OCI-LY7 (cell line): Measurements from ENCODE around the gene ATF2. TPM values are rescaled to one million over a fixed set of nuclear protein-coding genes. Genes with fewer than 3 reads are reported as not detected.

Experiments used
- BruUV-seq: library from RNA; stranded (reverse); fragments of 400-500 nt; replicated peaks from 2 replicates; lab custom pipeline; 2021; lab: Mats Ljungman, UMichigan
- CTCF ChIA-PET: fragments of 300-600 bp; sonication (Branson Sonifier 250); formaldehyde crosslinking; loops from one replicate; lab custom pipeline; 2022; ENCODE audit warnings: antibody characterized with exemption; ENCODE audit not compliant: unreplicated experiment; lab: Charles Lee
- POLR2A ChIA-PET: fragments of 300-600 bp; sonication (Branson Sonifier 250); formaldehyde crosslinking; loops from one replicate; lab custom pipeline; 2022; ENCODE audit warnings: antibody characterized with exemption; lab: Charles Lee
- DNase-seq: peaks from one replicate; pipeline ENCODE4 v3.0.0-alpha.2; 2015; ENCODE audit warnings: low spot score
- H2AFZ ChIP-seq: fragments of 200-600 bp; sonication (generic), shearing (Covaris generic); 2 replicates; pipeline ENCODE4 v1.6.1; 2014; ENCODE audit warnings: mild to moderate bottlenecking, antibody characterized with exemption, low read length, moderate library complexity
- H3K27ac ChIP-seq: fragments of 200-600 bp; sonication (generic); 2 replicates; pipeline ENCODE4 v1.5.1; 2014; ENCODE audit warnings: mixed run types, low read depth, mild to moderate bottlenecking, moderate library complexity, low read length, inconsistent platforms; ENCODE audit not compliant: poor library complexity, severe bottlenecking
- H3K36me3 ChIP-seq: fragments of 200-600 bp; sonication (generic); 2 replicates; pipeline ENCODE4 v1.6.1; 2014; ENCODE audit warnings: mild to moderate bottlenecking, antibody characterized with exemption, low read length, moderate library complexity, mixed read lengths; ENCODE audit not compliant: insufficient read depth
- H3K4me1 ChIP-seq: fragments of 200-600 bp; sonication (generic); 2 replicates; pipeline ENCODE4 v1.5.1; 2014; ENCODE audit warnings: mild to moderate bottlenecking, low read length; ENCODE audit not compliant: insufficient read depth, poor library complexity, severe bottlenecking
- H3K4me2 ChIP-seq: fragments of 200-600 bp; sonication (generic); 2 replicates; pipeline ENCODE4 v1.6.1; 2014; ENCODE audit warnings: mild to moderate bottlenecking, low read length
- H3K4me3 ChIP-seq: fragments of 200-600 bp; sonication (generic); 2 replicates; pipeline ENCODE4 v1.5.1; 2014; ENCODE audit warnings: mild to moderate bottlenecking, low read depth, low read length; ENCODE audit not compliant: poor library complexity, severe bottlenecking
- H3K79me2 ChIP-seq: fragments of 200-600 bp; sonication (generic); 2 replicates; pipeline ENCODE4 v1.6.1; 2016; ENCODE audit warnings: low read depth, mild to moderate bottlenecking, low read length, moderate library complexity, mixed read lengths; ENCODE audit not compliant: insufficient read depth
- H3K9me2 ChIP-seq: fragments of 200-600 bp; sonication (generic); 2 replicates; pipeline ENCODE4 v1.6.1; 2016; ENCODE audit warnings: mild to moderate bottlenecking, low read length, mixed read lengths; ENCODE audit not compliant: insufficient read depth
- H3K9me3 ChIP-seq: fragments of 200-600 bp; sonication (generic); 2 replicates; pipeline ENCODE4 v1.6.1; 2014; ENCODE audit warnings: mild to moderate bottlenecking, mixed run types, low read length, mixed read lengths
- H4K20me1 ChIP-seq: fragments of 200-600 bp; sonication (generic); 2 replicates; pipeline ENCODE4 v1.6.1; 2014; ENCODE audit warnings: mild to moderate bottlenecking, antibody characterized with exemption, low read length, moderate library complexity, mixed read lengths; ENCODE audit not compliant: insufficient read depth
- EZH2phosphoT487 ChIP-seq: fragments of 200-600 bp; sonication (generic); IDR thresholded peaks from 2 replicates; pipeline ENCODE4 v1.6.1; 2018; ENCODE audit warnings: low read depth, borderline replicate concordance, mild to moderate bottlenecking, mixed run types, antibody characterized with exemption, low read length, moderate library complexity, mixed read lengths
- intact Hi-C: fragments of 100-400 bp; cut with micrococcal nuclease; formaldehyde crosslinking; loops from one replicate; pipeline ENCODE4 v1.10.0; 2022; ENCODE audit not compliant: unreplicated experiment
- total RNA-seq, 2 experiments: library from RNA; depleted of rRNA in 1 of 2; stranded (reverse); fragments of >200 nt in 1 of 2; shearing (Covaris generic) in 1 of 2; gene quantifications; 2 replicates each; pipeline ENCODE4 v1.2.3, GENCODE V29; 2014 to 2022
- TF ChIP-seq, protein P1 (sequence below): fragments of 200-600 bp; sonication (generic); conservative IDR thresholded peaks from 2 replicates; pipeline ENCODE4 v1.5.1; 2014; ENCODE audit warnings: mild to moderate bottlenecking, antibody characterized with exemption, low read length, moderate library complexity, mixed read lengths

Gene ATF2
- total RNA-seq, 2 experiments from 2014 or later, result 22.7 to 43.3 TPM

DNA sequence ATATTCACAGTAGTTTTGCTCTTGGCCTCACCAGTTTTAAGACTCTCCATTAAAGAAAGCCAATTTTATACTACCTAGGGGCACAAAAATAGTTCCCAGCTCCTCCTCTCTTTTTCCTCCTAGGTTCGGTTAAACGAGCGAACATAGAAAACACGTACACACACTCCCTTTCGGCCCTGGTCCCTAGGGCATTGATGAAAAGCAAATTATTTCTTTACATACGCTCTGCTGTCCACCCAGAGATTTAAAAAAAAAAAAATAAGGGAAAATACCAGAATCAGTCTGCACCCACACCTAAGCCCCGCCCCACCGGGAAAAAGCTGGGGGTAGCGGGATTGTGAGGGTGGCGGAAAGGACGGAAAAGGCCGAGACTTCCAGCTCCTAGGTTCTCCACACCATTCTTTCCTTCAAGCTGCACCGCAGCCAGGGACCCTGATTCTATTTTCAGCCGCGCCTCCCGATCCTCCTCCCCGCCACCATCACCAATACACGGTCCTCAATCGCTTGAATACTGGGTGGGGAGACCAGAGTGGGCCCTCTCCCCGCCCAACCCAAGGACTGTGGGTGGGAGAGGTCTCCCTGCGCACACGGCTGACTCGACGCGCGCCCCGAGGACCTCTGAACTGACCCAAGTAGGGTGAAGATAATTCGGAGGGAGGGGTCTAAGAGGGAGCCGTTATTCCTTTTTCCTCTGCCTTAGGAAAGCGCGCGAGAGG is 769 bp downstream of the ATF2 start:
- Histone ChIP-seq H3K4me1 (peaks cover 26% of the 10 kb centered on the region), H4K20me1 (peaks cover 13% of the 10 kb centered on the region; the same call in 1 of the 2 replicates), H3K36me3 (peaks cover 23% of the 10 kb centered on the region), H3K27ac (peak overlapping the region; percentile 68), H3K4me2 (peak overlapping the region; percentile 81), H3K79me2 (peaks cover 64% of the 10 kb centered on the region), H3K9me2 (no peaks in the 10 kb centered on the region), H2AFZ (peak overlapping the region; percentile 91), H3K4me3 (peak overlapping the region; percentile 99), H3K9me3 (no peaks in the 10 kb centered on the region)
- TF ChIP-seq, protein P1, sequence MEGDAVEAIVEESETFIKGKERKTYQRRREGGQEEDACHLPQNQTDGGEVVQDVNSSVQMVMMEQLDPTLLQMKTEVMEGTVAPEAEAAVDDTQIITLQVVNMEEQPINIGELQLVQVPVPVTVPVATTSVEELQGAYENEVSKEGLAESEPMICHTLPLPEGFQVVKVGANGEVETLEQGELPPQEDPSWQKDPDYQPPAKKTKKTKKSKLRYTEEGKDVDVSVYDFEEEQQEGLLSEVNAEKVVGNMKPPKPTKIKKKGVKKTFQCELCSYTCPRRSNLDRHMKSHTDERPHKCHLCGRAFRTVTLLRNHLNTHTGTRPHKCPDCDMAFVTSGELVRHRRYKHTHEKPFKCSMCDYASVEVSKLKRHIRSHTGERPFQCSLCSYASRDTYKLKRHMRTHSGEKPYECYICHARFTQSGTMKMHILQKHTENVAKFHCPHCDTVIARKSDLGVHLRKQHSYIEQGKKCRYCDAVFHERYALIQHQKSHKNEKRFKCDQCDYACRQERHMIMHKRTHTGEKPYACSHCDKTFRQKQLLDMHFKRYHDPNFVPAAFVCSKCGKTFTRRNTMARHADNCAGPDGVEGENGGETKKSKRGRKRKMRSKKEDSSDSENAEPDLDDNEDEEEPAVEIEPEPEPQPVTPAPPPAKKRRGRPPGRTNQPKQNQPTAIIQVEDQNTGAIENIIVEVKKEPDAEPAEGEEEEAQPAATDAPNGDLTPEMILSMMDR, result no peak
- no peak for TF ChIP-seq EZH2phosphoT487
- ChIA-PET CTCF (no interaction called here), POLR2A (interaction anchor here (0.6 to 2.3 kb wide), 5 partner anchors 10 to 26 kb away, joined by 3 to 12 read pairs (median 4); no protein-coding TSS in a partner anchor)
- intact Hi-C loops, result loop anchor here (5.0 kb wide), 1 partner anchor 55 kb away; no protein-coding TSS in a partner anchor
- peak; percentile 23 for DNase-seq
- BruUV-seq, result no TSS peak

DNA sequence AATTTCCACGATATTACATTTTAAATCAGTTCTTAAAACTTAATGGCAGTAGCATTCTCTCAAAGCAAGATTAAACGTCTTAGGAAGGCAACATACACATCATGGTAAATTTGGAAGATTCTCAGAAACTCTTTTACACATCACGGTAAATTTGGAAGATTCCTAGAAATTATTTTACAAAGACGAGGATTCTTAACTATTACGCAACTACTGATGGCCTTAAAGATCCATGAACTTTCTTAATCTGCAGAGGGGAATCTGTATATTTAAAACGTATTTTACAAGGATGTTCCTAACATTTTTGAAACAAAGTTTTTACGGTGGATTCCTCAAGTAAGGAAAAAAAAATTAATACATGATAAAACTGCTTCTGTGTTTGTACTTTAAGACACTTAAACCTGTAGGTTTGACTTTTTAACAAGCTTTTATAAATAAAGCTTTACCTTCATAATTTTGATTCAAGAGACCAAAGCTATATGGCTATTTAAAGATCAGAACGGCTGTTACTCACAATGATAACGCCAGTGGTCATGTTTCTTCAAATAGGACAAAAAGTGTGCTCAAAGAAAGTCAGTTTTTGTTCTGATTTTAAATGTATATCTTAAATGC is 1.7 kb downstream of the ATF2 start:
- Histone ChIP-seq H3K9me3 (no peaks in the 10 kb centered on the region), H3K9me2 (no peaks in the 10 kb centered on the region), H3K36me3 (peaks cover 16% of the 10 kb centered on the region), H3K27ac (no peak overlapping the region), H4K20me1 (peaks cover 16% of the 10 kb centered on the region), H3K4me3 (peak overlapping the region; percentile 99), H3K79me2 (peaks cover 74% of the 10 kb centered on the region), H2AFZ (no peak overlapping the region), H3K4me1 (peaks cover 26% of the 10 kb centered on the region), H3K4me2 (peak overlapping the region; percentile 81)
- CTCF ChIA-PET, result no interaction called here
- intact Hi-C loops, result loop anchor here (5.0 kb wide), 1 partner anchor 54 kb away; no protein-coding TSS in a partner anchor
- BruUV-seq, result no TSS peak
- POLR2A ChIA-PET, result interaction anchor here (0.6 to 2.3 kb wide), 9 partner anchors 10 to 30 kb away, joined by 3 to 12 read pairs (median 3); no protein-coding TSS in a partner anchor
- TF ChIP-seq, protein P1, result no peak
- TF ChIP-seq EZH2phosphoT487, result no peak
- DNase-seq, result no peak
